K562 (cell line): ENCODE measurements around the gene BICC1. TPM values are rescaled to one million over a fixed set of nuclear protein-coding genes. Genes with fewer than 3 reads are reported as not detected.

Source experiments
- ATAC-seq: fragments of 200-7000 bp; cut with Tn5 transposase; 3 replicates; pipeline ENCODE4 v1.9.1; 2020; ENCODE audit warnings: moderate library complexity
- BruUV-seq: library from RNA; stranded (reverse); fragments of 400-500 nt; replicated peaks from 2 replicates; lab custom pipeline; 2021; lab: Mats Ljungman, UMichigan
- CTCF ChIA-PET: fragments of 300-600 bp; formaldehyde crosslinking; extraction: SDS; loops from one replicate; lab custom pipeline; 2021; ENCODE audit warnings: low intra/inter-chr PET ratio; lab: Yijun Ruan, JAX
- POLR2A ChIA-PET: fragments of 300-600, 350-650 bp; sonication (Branson Sonifier 250); formaldehyde crosslinking; extraction: SDS; loops from one replicate; lab custom pipeline; 2021; ENCODE audit warnings: antibody characterized with exemption, inconsistent platforms; lab: Yijun Ruan, JAX
- DNase-seq, 4 experiments: peaks; one replicate each; pipeline versions ENCODE4 v3.0.0 to v3.0.0-alpha.2; 2011 to 2018; ENCODE audit warnings: low spot score in 3 of 4, mixed read lengths in 3 of 4; ENCODE audit errors: extremely low read depth in 1 of 4
- FAIRE-seq: peaks from 2 replicates; lab custom pipeline; 2011; peaks lifted over from hg19 to GRCh38; lab: Jason Lieb, UNC
- H2AFZ ChIP-seq: 2 replicates; pipeline ENCODE4 v1.6.0; 2011; ENCODE audit warnings: low read depth, low read length, control low read depth, inconsistent platforms
- H3K27ac ChIP-seq: fragments of 200-600 bp; 3 replicates; pipeline ENCODE4 v1.8.0; 2011; ENCODE audit warnings: low read depth, mild to moderate bottlenecking, control low read depth, inconsistent platforms, low read length, moderate library complexity, mixed read lengths; ENCODE audit errors: extremely low read depth
- H3K27me3 ChIP-seq, 2 experiments: fragments of 300-600 bp in 1 of 2; 2 replicates in 1 of 2; 3 replicates in 1 of 2; pipeline versions ENCODE4 v1.6.0 to v1.8.0; 2011; ENCODE audit warnings: inconsistent platforms in 2 of 2, low read length in 2 of 2, mild to moderate bottlenecking in 1 of 2, mixed read lengths in 1 of 2, moderate library complexity in 1 of 2; ENCODE audit not compliant: control insufficient read depth in 2 of 2, insufficient read depth in 2 of 2
- H3K36me3 ChIP-seq: fragments of 300-600 bp; 3 replicates; pipeline ENCODE4 v1.8.0; 2011; ENCODE audit warnings: mild to moderate bottlenecking, low read length, inconsistent platforms; ENCODE audit not compliant: control insufficient read depth, insufficient read depth
- H3K4me1 ChIP-seq, 2 experiments: fragments of 200-600 bp in 1 of 2; replicated peaks in 1 of 2; 2 replicates in 1 of 2; 3 replicates in 1 of 2; pipeline versions ENCODE4 v1.5.1 to v1.8.0; 2011; ENCODE audit warnings: inconsistent platforms in 2 of 2, low read length in 2 of 2, mild to moderate bottlenecking in 1 of 2, mixed read lengths in 1 of 2, moderate library complexity in 1 of 2; ENCODE audit not compliant: control insufficient read depth in 2 of 2, insufficient read depth in 2 of 2
- H3K4me2 ChIP-seq: 2 replicates; pipeline ENCODE4 v1.6.1; 2011; ENCODE audit warnings: low read length, control low read depth, inconsistent platforms, mixed read lengths; ENCODE audit not compliant: insufficient read depth
- H3K4me3 ChIP-seq: fragments of 200-600 bp; sonication (generic), shearing (Covaris generic); 2 replicates; pipeline ENCODE4 v1.5.1; 2016; ENCODE audit warnings: control low read depth, inconsistent platforms
- H3K79me2 ChIP-seq: fragments of 200-600 bp; 3 replicates; pipeline ENCODE4 v1.8.0; 2011; ENCODE audit warnings: low read length, inconsistent platforms; ENCODE audit not compliant: control insufficient read depth, insufficient read depth
- H3K9ac ChIP-seq, 2 experiments: 2 replicates each; pipeline versions ENCODE4 v1.6.0 to v1.6.1; 2011; ENCODE audit warnings: low read depth in 2 of 2, low read length in 2 of 2, control low read depth in 1 of 2, inconsistent platforms in 1 of 2, mild to moderate bottlenecking in 1 of 2, mixed read lengths in 1 of 2; ENCODE audit not compliant: insufficient read depth in 1 of 2
- H3K9me1 ChIP-seq: one replicate; pipeline ENCODE4 v1.6.0; 2011; ENCODE audit warnings: inconsistent platforms, mild to moderate bottlenecking, low read length, moderate library complexity; ENCODE audit not compliant: control insufficient read depth, insufficient read depth
- H3K9me3 ChIP-seq: replicated peaks from 2 replicates; pipeline ENCODE4 v1.5.1; 2011; ENCODE audit warnings: low read depth, low read length, inconsistent platforms; ENCODE audit not compliant: control insufficient read depth, insufficient read depth
- H4K20me1 ChIP-seq: replicated peaks from 2 replicates; pipeline ENCODE4 v1.6.1; 2011; ENCODE audit warnings: low read length, inconsistent platforms, mixed read lengths; ENCODE audit not compliant: control insufficient read depth, insufficient read depth
- BHLHE40 ChIP-seq: IDR thresholded peaks from 2 replicates; pipeline ENCODE4 v1.6.1; 2011; ENCODE audit warnings: low read length, improper control_type of control experiment
- CBX3 ChIP-seq, 2 experiments: IDR thresholded peaks; 1 replicate in 1 of 2; 2 replicates in 1 of 2; pipeline ENCODE4 v1.6.1; 2012; ENCODE audit warnings: inconsistent platforms in 2 of 2, low read length in 2 of 2, borderline replicate concordance in 1 of 2, control low read depth in 1 of 2
- ELF2 ChIP-seq: fragments of 250-450 bp; sonication (Bioruptor Pico); IDR thresholded peaks from 2 replicates; pipeline ENCODE4 v1.5.0; 2021; ENCODE audit warnings: mild to moderate bottlenecking
- MEF2D ChIP-seq: conservative IDR thresholded peaks from 2 replicates; pipeline ENCODE4 v1.6.1; 2016; ENCODE audit warnings: low read depth, missing genetic modification characterization, missing compliant biosample characterization
- NBN ChIP-seq: fragments of 450-650 bp; IDR thresholded peaks from 2 replicates; pipeline ENCODE4 v1.6.1; 2016; ENCODE audit warnings: low read depth, mild to moderate bottlenecking
- NR2F6 ChIP-seq: fragments of 450-650 bp; formaldehyde crosslinking; IDR thresholded peaks from 2 replicates; pipeline ENCODE4 v1.4.0; 2020; ENCODE audit warnings: mild to moderate bottlenecking
- PCBP1 ChIP-seq: fragments of 200-400 bp; formaldehyde crosslinking; IDR thresholded peaks from 2 replicates; pipeline ENCODE4 v1.6.1; 2018; ENCODE audit warnings: mild to moderate bottlenecking, low read depth, low read length; ENCODE audit not compliant: poor library complexity, severe bottlenecking
- SMARCE1 ChIP-seq: fragments of 450-650 bp; IDR thresholded peaks from 2 replicates; pipeline ENCODE4 v1.7.1; 2016; ENCODE audit warnings: mild to moderate bottlenecking
- SRSF1 ChIP-seq: fragments of 200-400 bp; formaldehyde crosslinking; IDR thresholded peaks from 2 replicates; pipeline ENCODE4 v1.6.1; 2017; ENCODE audit warnings: mild to moderate bottlenecking, low read depth, low read length, moderate library complexity
- ZNF197 ChIP-seq: fragments of 200-800 bp; sonication (Bioruptor generic); IDR thresholded peaks from 2 replicates; pipeline ENCODE4 v1.6.1; 2016; ENCODE audit warnings: low read depth, missing genetic modification characterization, missing compliant biosample characterization
- ZNF224 ChIP-seq: sonication (generic); formaldehyde crosslinking; IDR thresholded peaks from 2 replicates; pipeline ENCODE4 v1.8.0; 2022; ENCODE audit warnings: mild to moderate bottlenecking, missing genetic modification reagents
- WGBS: fragments of 100-300 bp; shearing (Covaris generic); methylation state at CpG from one replicate; pipeline ENCODE4 v1.1.6; 2016; ENCODE audit warnings: low coverage, mixed read lengths; ENCODE audit not compliant: insufficient coverage; ENCODE audit errors: missing lambda C conversion rate; 5-methylcytosine and 5-hydroxymethylcytosine counted together
- in situ Hi-C: fragments of 300-500 bp; cut with MboI; formaldehyde crosslinking; loops from 4 replicates; pipeline ENCODE4 v1.15.0; 2018; ENCODE audit warnings: inconsistent platforms, mixed read lengths
- intact Hi-C: fragments of 100-400 bp; cut with micrococcal nuclease; formaldehyde crosslinking; loops from 2 replicates; pipeline ENCODE4 v1.14.2; 2022
- polyA plus RNA-seq, 8 experiments: library from polyadenylated mRNA; depleted of rRNA in 4 of 8; stranded (reverse) in 5 of 8; unstranded in 3 of 8; fragments of >200 nt; fragmentation: Nextera tagmentation in 2 of 8; fragmentation: Illumina TruSeq in 1 of 8; extraction: Ambion mirVana in 2 of 8; extraction: Trizol in 1 of 8; gene quantifications; 2 replicates each; pipeline versions ENCODE4 v1.2.1 to v1.2.3, GENCODE V29; 2011 to 2014; ENCODE audit warnings: inconsistent platforms in 1 of 8, missing spikeins in 1 of 8
- total RNA-seq, 7 experiments: library from RNA; depleted of rRNA in 6 of 7; stranded (reverse); fragments of >200 nt in 6 of 7; fragmentation: Illumina TruSeq in 2 of 7; extraction: Trizol in 2 of 7; gene quantifications; 2 replicates each; pipeline versions ENCODE4 v1.2.1 to v1.2.3, GENCODE V29; 2011 to 2021; ENCODE audit warnings: low replicate concordance in 1 of 7
- TF ChIP-seq, protein P1 (sequence below): fragments of 200-400 bp; formaldehyde crosslinking; IDR thresholded peaks from 2 replicates; pipeline ENCODE4 v1.6.1; 2017; ENCODE audit warnings: mild to moderate bottlenecking, low read depth, low read length, moderate library complexity
- TF ChIP-seq, protein P2 (sequence below): fragments of 450-650 bp; IDR thresholded peaks from 2 replicates; pipeline ENCODE4 v1.6.1; 2017; ENCODE audit warnings: mild to moderate bottlenecking, moderate library complexity

The BICC1 gene
- total and polyA plus RNA-seq, 9 of the 15 experiments (the other 6 are each of a cell fraction or from before 2014, with no cell fraction given), result not detected

DNA sequence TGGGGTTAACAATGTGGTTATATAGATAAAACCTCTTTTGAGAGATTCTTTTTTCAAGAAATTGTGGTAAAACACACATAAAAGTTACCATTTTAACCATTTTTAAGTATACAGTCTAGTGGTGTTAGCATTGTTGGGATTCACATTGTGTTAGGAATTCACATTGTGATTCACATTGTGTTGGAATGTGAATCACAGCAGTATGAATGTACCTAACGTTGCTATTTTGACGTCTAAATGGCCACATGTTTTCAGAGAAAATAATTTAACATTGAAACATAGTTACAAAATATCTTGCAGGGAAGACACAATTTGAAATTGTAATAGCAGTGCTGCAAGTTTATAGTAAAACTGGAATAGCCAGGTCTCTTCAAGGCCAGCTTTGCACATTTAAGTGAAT, 129.0 kb downstream of the BICC1 start:
- Histone ChIP-seq H3K27me3 (no peaks in the 10 kb centered on the region), H3K4me1 (no peaks in the 10 kb centered on the region), H3K79me2 (no peaks in the 10 kb centered on the region), H3K9me3 (no peaks in the 10 kb centered on the region), H3K9ac (no peak overlapping the region), H3K27ac (no peak overlapping the region), H3K4me3 (no peak overlapping the region), H2AFZ (no peak overlapping the region), H4K20me1 (no peaks in the 10 kb centered on the region), H3K4me2 (no peak overlapping the region), H3K36me3 (no peaks in the 10 kb centered on the region), H3K9me1 (no peaks in the 10 kb centered on the region)
- ATAC-seq (no peak), DNase-seq (no peak), FAIRE-seq (no peak)
- in situ Hi-C loops, result no loop called here
- POLR2A ChIA-PET, result no interaction called here
- BruUV-seq, result no TSS peak
- WGBS, result 0% methylated on average over 2 of the region's 2 CpGs
- CTCF ChIA-PET, result no interaction called here
- intact Hi-C loops, result no loop called here
- TF ChIP-seq SRSF1 (no peak), CBX3 (IDR thresholded peaks at IDR 0.05; ENCODE audit: borderline replicate concordance in 1 of 2, low read length in 2 of 2) (no peak), PCBP1 (no peak), ZNF197 (no peak), MEF2D (tag) (no peak), BHLHE40 (no peak), ELF2 (CRISPR knock-in tag) (no peak), NBN (no peak), SMARCE1 (no peak), NR2F6 (no peak), ZNF224 (CRISPR knock-in tag) (no peak)
- TF ChIP-seq, protein P1, sequence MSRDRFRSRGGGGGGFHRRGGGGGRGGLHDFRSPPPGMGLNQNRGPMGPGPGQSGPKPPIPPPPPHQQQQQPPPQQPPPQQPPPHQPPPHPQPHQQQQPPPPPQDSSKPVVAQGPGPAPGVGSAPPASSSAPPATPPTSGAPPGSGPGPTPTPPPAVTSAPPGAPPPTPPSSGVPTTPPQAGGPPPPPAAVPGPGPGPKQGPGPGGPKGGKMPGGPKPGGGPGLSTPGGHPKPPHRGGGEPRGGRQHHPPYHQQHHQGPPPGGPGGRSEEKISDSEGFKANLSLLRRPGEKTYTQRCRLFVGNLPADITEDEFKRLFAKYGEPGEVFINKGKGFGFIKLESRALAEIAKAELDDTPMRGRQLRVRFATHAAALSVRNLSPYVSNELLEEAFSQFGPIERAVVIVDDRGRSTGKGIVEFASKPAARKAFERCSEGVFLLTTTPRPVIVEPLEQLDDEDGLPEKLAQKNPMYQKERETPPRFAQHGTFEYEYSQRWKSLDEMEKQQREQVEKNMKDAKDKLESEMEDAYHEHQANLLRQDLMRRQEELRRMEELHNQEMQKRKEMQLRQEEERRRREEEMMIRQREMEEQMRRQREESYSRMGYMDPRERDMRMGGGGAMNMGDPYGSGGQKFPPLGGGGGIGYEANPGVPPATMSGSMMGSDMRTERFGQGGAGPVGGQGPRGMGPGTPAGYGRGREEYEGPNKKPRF, result no peak
- TF ChIP-seq, protein P2, sequence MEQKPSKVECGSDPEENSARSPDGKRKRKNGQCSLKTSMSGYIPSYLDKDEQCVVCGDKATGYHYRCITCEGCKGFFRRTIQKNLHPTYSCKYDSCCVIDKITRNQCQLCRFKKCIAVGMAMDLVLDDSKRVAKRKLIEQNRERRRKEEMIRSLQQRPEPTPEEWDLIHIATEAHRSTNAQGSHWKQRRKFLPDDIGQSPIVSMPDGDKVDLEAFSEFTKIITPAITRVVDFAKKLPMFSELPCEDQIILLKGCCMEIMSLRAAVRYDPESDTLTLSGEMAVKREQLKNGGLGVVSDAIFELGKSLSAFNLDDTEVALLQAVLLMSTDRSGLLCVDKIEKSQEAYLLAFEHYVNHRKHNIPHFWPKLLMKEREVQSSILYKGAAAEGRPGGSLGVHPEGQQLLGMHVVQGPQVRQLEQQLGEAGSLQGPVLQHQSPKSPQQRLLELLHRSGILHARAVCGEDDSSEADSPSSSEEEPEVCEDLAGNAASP, result no peak
